ENCODE results near the gene CAP2.
"Not testable (repeated sequence)": the region's sequence is repeated elsewhere in the genome, so short reads cannot be mapped to it uniquely, and the experiment has no call there.

CAP2 gene

DNA sequence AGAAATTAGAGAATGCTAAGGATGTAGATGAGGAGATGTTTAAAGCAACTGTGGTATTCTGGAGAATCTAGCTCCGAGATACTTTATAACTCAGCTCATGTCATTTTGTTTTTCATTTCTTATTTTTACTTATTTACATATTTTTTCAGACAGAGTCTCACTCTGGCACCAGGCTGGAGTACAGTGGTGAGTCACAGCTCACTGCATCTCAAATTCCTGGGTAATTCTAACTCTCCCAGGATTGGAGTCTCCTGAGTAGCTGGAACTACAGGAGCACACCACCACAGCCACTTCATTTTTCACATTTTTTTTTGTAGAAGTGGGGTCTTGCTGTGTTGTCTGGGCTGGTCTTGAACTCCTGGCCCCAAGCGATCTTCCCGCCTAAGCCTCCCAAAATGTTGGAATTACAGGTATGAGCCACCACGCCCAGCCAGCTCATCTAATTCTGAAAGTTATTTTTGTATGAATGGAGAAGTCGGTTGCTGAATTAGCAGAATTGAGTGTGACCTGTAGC is 112.4 kb downstream of the CAP2 start:
- DNase-seq = no peak

GRCh38 chr6:17506531-17506930 is 113.1 kb downstream of the CAP2 start:
- no peak for DNase-seq

DNA sequence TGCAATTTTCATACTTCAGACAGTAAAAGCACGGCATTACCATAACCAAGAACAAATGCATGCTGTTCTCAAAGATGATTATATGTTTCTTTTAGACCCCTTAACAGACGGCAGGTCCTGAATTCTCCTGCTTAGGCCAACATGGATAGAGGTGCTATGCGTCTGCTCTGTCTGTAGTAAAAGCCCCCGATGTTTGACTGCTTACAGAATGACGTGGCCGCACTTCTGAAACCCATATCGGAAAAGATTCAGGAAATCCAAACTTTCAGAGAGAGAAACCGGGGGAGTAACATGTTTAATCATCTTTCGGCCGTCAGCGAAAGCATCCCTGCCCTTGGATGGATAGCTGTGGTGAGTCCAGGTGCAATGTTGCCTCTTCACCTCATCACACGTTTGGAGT is 113.6 kb downstream of the CAP2 start:
- DNase-seq = no peak

- no peak for DNase-seq
Observed at GRCh38 chr6:17511084-17511483, 117.7 kb downstream of the CAP2 start.

GRCh38 chr6:17511580-17511979 is 118.2 kb downstream of the CAP2 start:
- no peak for DNase-seq

GRCh38 chr6:17519120-17519519 is 125.7 kb downstream of the CAP2 start:
- DNase-seq = no peak

DNA sequence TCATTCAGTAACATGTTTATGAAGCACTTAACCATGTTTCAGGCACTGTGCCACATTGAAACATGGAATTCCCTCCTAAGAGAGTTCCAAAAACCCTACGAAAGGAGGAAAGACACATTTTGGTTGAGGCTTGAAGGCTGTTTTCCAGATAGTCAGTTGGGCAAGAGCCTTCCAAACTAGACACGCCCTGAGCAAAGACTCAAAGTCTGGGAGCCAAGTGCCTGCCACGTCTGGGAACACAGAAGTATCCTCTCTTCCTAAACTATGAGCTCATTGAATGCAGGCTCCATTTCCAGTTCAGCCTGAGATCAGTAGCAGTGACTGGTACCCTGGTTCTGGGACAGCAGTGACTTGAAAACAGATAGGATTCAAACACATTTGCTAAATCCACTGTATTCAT is 132.2 kb downstream of the CAP2 start:
- no peak for DNase-seq

DNA sequence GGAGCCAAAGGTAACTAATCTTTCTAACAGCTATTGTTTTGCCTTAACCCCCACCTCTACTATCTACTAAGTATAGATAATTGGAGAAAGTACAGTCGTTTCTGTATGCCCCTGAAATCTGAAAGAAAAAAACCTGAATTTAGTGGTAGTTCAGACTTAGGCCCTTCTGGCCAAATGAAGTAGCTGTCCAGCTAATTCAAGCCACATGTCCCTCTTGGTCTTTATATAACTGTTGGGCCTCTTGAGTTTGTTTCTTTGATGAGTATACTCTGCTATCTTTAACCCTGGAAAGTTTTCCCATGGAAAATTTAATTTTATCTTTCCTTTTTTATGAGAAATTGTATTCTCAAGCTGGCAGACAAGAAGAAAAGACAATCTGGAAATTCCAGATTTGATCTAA is 133.7 kb downstream of the CAP2 start:
- no peak for DNase-seq

- DNase-seq = no peak
Observed at GRCh38 chr6:17530321-17530835, 137.0 kb downstream of the CAP2 start.

- no peak for DNase-seq
Observed at GRCh38 chr6:17536586-17536985, 143.2 kb downstream of the CAP2 start.

- no peak for DNase-seq
Observed at GRCh38 chr6:17542243-17542642, 148.8 kb downstream of the CAP2 start.

DNA sequence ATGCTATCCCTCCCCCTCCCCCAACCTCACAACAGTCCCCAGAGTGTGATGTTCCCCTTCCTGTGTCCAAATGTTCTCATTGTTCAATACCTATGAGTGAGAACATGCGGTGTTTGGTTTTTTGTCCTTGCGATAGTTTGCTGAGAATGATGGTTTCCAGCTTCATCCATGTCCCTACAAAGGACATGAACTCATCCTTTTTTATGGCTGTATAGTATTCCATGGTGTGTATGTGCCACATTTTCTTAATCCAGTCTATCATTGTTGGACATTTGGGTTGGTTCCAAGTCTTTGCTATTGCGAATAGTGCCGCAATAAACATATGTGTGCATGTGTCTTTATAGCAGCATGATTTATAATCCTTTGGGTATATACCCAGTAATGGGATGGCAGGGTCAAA is 152.3 kb downstream of the CAP2 start:
- not testable (repeated sequence) for DNase-seq

DNA sequence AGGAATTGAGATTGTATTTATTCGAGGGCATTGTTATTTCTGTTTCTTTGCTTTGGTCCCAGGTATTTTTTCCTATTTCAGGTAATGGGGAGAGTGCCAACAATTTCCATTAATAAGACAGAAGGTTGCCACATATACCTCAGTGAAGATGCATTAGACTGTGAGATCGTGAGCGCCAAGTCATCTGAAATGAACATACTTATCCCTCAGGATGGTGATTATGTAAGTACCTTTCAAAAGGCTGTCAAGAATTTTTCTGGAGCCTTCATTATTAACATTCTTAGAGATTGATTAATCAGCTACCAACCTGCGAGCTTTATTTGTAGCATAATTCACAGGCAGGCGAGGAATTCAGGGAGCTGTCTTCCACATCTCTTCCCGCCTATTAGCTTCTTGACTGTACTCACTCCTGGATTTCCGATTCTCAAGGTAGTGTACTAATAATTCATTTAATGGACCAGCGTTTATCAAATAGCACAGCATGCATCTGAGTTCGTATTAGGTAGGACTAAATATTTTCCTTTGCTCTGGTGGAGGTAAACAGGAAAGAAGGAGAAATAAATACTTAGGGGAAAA is 158.1 kb downstream of the CAP2 start:
- DNase-seq = no peak

GRCh38 chr6:17552861-17553260 is 159.5 kb downstream of the CAP2 start:
- DNase-seq = no peak

GRCh38 chr6:17556014-17556413 is 162.6 kb downstream of the CAP2 start:
- no peak for DNase-seq

DNA sequence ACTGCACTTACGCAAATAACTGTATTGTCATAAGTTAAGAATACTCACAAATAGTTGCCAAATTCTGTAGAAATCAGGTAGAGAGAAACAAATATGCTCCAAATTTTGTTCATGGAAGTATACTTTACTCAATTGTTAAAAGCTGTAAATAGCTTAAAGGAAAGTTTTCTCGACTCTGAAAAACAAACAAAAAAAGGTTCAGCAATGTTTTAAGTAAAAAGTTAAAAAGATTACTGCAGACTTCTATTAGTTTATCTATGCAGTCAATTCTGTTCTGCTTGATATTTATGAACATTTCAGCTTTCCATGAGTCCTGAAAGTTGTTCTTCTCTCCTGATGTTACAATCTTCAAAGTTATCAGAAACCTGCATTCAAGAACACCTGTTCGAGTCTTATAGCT is 169.2 kb downstream of the CAP2 start:
- DNase-seq = no peak

GRCh38 chr6:17565399-17565798 is 172.0 kb downstream of the CAP2 start:
- no peak for DNase-seq

DNA sequence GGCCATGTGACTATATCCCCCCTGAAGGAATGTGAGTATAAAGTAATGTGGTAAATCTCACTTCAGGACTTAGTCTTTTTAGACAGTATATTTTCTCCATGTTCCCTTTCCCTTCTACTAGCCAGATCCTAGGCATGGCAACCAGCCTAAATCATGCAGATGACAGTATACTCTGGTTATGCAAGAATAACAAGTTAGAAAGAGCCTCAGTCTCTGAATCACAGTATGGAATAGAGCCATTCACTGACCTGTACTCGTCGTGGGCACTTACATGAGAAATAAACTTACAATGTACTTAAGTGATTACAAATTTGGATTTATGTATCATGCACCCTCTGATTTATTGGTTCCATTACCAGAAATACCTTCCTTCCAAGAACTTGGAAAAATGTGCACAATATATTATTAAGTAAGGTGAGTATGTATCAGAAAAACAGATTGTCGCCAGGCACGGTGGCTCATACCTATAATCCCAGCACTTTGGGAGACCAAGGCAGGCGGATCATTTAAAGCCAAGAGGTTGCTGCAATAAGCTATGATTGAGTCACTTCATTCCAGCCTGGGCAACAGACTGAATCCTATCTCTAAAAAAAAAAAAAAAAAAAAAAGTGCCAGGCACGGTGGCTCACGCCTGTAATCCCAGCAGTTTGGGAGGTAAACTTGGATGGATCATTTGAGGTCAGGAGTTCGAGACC is 181.6 kb downstream of the CAP2 start:
- DNase-seq = no peak

DNA sequence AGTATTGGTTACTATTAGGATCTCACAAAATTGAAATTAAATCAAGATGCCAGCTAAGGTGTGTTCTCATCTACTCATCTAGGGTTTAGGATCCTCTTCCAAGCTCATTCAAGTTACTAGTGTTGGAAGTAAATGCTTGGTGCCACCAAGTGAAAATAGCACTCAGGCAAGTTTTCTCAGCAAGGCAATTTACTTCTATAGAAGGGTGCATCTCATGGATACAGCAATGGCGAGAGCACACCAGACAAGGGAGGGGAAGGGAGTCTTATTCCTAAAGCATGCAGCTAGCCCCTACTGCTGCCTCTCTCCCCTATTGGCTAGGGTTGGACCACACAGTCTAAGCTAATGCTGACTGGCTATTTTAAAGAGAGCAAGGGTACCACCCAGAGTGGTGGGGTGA is 183.7 kb downstream of the CAP2 start:
- DNase-seq = no peak

GRCh38 chr6:17580518-17581048 is 187.2 kb downstream of the CAP2 start:
- DNase-seq = no peak

- not testable (repeated sequence) for DNase-seq
Observed at GRCh38 chr6:17581282-17581681, 187.9 kb downstream of the CAP2 start.

GRCh38 chr6:17583811-17584210 is 190.4 kb downstream of the CAP2 start:
- no peak for DNase-seq

- DNase-seq = peak; percentile 34
Observed at GRCh38 chr6:17584241-17584803, 190.9 kb downstream of the CAP2 start.
